Upper lobe of left lung (tissue), 6 donors: ENCODE measurements around the gene GBA3. TPM values are rescaled to one million over a fixed set of nuclear protein-coding genes. Genes with fewer than 3 reads are reported as not detected.

Source experiments
- ATAC-seq, 2 donors: fragments of 200-7000 bp; cut with Tn5 transposase; one replicate each; pipeline ENCODE4 v1.9.1; 2022; ENCODE audit warnings: mild to moderate bottlenecking in 2 of 2, moderate library complexity in 2 of 2; ENCODE audit not compliant: low FRiP score in 2 of 2
- DNase-seq, 2 donors: peaks; one replicate each; pipeline ENCODE4 v3.0.0-alpha.2; 2019 to 2020
- H3K27ac ChIP-seq, 4 donors: fragments of 200-600 bp; sonication (generic); one replicate each; pipeline ENCODE4 v1.5.1; 2016 to 2019
- H3K27me3 ChIP-seq, 4 donors: fragments of 200-600 bp; sonication (generic); one replicate each; pipeline ENCODE4 v1.5.1; 2017 to 2019
- H3K36me3 ChIP-seq, 4 donors: fragments of 200-600 bp; sonication (generic); one replicate each; pipeline ENCODE4 v1.5.1; 2016 to 2019
- H3K4me1 ChIP-seq, 4 donors: fragments of 200-600 bp; sonication (generic); one replicate each; pipeline ENCODE4 v1.5.1; 2018 to 2019
- H3K4me3 ChIP-seq, 4 donors: fragments of 200-600 bp; sonication (generic); one replicate each; pipeline ENCODE4 v1.5.1; 2017 to 2019; ENCODE audit warnings: mild to moderate bottlenecking in 2 of 4, moderate library complexity in 1 of 4
- H3K9me3 ChIP-seq, 4 donors: fragments of 200-600 bp; sonication (generic); one replicate each; pipeline ENCODE4 v1.5.1; 2018 to 2019
- EP300 ChIP-seq, 4 donors: sonication (generic); formaldehyde crosslinking; IDR thresholded peaks; one replicate each; pipeline ENCODE4 v1.5.1; 2017; ENCODE audit warnings: antibody characterized with exemption in 4 of 4, control low read depth in 2 of 4
- POLR2A ChIP-seq, 4 donors: fragments of 450-650 bp; IDR thresholded peaks; one replicate each; pipeline ENCODE4 v1.5.1; 2016 to 2017; ENCODE audit warnings: antibody characterized with exemption in 4 of 4, mild to moderate bottlenecking in 2 of 4
- POLR2AphosphoS5 ChIP-seq, 2 donors: sonication (generic); formaldehyde crosslinking; IDR thresholded peaks; one replicate each; pipeline ENCODE4 v1.5.1; 2017; ENCODE audit warnings: antibody characterized with exemption in 2 of 2
- WGBS, 2 donors: methylation state at CpG; one replicate each; pipeline ENCODE4 v1.1.5; 2017 to 2018; 5-methylcytosine and 5-hydroxymethylcytosine counted together
- total RNA-seq, 6 donors: library from RNA; depleted of rRNA in 4 of 6; stranded (reverse); fragments of >200 nt in 4 of 6; gene quantifications; one replicate each; pipeline versions ENCODE4 v1.1.0 to v1.2.1, GENCODE V29; 2016 to 2021
- TF ChIP-seq, protein P1 (sequence below), 6 experiments: fragments of 450-650 bp in 4 of 6; fragments of 200-600 bp in 2 of 6; sonication (generic) in 2 of 6; IDR thresholded peaks; one replicate each; pipeline ENCODE4 v1.5.1; 2016 to 2019; ENCODE audit warnings: antibody characterized with exemption in 6 of 6
- donor health status: DM: no; HTN: no; CAD: no; lungs with moderate emphysema.
- donor health status: DM: no; HTN: yes; CAD: no; lungs with severe emphysema.

Gene GBA3
- total RNA-seq, 6 donors from 2014 or later = 0.57 to 1.6 (median 1.4) TPM; not detected in 1

DNA sequence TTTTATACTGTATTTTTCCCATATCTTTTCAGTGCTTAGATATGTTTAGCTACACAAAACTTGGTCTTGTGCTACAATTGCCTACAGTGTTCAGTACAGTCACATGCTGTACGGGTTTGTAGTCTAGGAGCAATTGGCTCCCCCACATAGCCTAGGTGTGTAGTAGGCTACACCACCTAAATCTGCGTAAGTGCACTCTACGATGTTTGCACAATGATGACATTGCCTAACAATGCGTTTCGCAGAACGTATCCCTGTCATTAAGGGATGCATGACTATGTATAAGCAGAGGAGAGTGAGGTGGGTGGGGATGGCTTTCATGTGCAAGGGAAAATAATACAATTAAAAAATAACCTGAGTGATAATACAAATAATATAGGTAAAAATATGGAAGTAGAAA, 131.4 kb downstream of the GBA3 start:
- Histone ChIP-seq H3K4me1 (no peaks in the 10 kb centered on the region), H3K27ac (no peak overlapping the region), H3K27me3 (no peaks in the 10 kb centered on the region), H3K36me3 (no peaks in the 10 kb centered on the region), H3K9me3 (no peaks in the 10 kb centered on the region), H3K4me3 (no peak overlapping the region)
- WGBS, 2 donors = 69 to 76% methylated on average over 6 of the region's 6 CpGs
- no peak for DNase-seq
- no peak for ATAC-seq
- TF ChIP-seq, protein P1, sequence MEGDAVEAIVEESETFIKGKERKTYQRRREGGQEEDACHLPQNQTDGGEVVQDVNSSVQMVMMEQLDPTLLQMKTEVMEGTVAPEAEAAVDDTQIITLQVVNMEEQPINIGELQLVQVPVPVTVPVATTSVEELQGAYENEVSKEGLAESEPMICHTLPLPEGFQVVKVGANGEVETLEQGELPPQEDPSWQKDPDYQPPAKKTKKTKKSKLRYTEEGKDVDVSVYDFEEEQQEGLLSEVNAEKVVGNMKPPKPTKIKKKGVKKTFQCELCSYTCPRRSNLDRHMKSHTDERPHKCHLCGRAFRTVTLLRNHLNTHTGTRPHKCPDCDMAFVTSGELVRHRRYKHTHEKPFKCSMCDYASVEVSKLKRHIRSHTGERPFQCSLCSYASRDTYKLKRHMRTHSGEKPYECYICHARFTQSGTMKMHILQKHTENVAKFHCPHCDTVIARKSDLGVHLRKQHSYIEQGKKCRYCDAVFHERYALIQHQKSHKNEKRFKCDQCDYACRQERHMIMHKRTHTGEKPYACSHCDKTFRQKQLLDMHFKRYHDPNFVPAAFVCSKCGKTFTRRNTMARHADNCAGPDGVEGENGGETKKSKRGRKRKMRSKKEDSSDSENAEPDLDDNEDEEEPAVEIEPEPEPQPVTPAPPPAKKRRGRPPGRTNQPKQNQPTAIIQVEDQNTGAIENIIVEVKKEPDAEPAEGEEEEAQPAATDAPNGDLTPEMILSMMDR (IDR thresholded peaks at IDR 0.05) = no peak
- TF ChIP-seq EP300 (IDR thresholded peaks at IDR 0.05) = peak in 1 of 4 donors; percentile 10

DNA sequence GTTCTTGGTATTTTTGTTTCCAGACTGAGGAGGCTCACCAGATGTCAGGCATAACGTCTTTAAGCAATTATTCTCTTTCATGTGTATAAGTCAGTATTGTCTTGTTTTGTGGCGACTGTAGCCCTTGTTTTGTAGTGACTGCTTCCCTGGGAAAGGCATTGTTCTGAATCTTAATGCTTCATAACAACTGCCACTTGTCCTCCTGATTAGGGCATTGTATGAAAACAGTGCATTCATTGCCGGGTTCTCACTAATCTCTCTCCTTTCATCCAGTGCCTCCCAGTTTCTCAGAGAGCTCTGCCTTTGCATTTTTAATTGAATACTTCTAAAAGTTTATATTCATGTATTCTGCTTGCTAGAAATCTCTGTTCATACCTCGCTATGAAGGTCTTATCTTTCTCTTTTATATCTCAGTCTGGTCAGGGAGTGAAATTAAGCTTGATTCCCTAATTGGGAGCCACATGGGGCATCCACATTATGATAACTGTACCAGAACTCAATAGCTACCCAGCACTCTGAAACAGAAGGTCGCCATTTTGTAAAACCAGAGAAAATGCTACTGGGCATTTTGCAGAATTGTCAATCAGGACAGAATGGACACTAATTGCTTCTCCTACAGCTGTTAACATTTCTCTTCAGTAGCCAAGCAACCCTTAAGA, 149.8 kb downstream of the GBA3 start:
- no peaks in the 10 kb centered on the region for H3K4me1 ChIP-seq
- no peak for ATAC-seq
- no peak for TF ChIP-seq POLR2A (IDR thresholded peaks at IDR 0.05)
- TF ChIP-seq, protein P1 (IDR thresholded peaks at IDR 0.05) = no peak
- TF ChIP-seq EP300 (IDR thresholded peaks at IDR 0.05) = no peak
- no peak for TF ChIP-seq POLR2AphosphoS5 (IDR thresholded peaks at IDR 0.05)
- no peak overlapping the region for H3K27ac ChIP-seq
- H3K27me3 ChIP-seq = no peaks in the 10 kb centered on the region
- 58 to 64% methylated on average over 5 of the region's 5 CpGs for WGBS, 2 donors
- DNase-seq = no peak
- no peaks in the 10 kb centered on the region for H3K36me3 ChIP-seq
- no peak overlapping the region for H3K4me3 ChIP-seq
- H3K9me3 ChIP-seq = no peaks in the 10 kb centered on the region

DNA sequence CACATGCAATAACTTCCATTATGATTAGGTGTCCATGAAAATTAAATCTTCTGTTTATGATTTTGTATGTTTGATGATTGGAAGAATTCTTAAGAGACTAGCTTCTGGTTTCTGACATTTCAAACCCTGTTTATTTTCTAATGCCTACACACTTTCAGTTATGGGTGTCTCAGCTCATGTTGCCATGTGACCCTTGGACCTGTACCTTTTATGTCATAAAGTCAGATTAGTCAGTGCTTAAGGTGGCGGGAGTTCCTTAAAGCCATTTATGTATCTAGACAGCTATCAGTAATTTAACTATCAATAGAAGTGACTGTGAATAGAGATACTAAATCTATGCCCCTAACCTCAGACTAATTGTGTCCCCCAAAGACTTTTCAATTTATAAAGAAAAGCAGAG, 155.6 kb downstream of the GBA3 start:
- no peaks in the 10 kb centered on the region for H3K36me3 ChIP-seq
- TF ChIP-seq EP300 (IDR thresholded peaks at IDR 0.05) = no peak
- no peak for TF ChIP-seq POLR2AphosphoS5 (IDR thresholded peaks at IDR 0.05)
- no peak for TF ChIP-seq POLR2A (IDR thresholded peaks at IDR 0.05)
- TF ChIP-seq, protein P1 (IDR thresholded peaks at IDR 0.05) = no peak
- no peak overlapping the region for H3K4me3 ChIP-seq
- H3K9me3 ChIP-seq = no peaks in the 10 kb centered on the region
- H3K27me3 ChIP-seq = no peaks in the 10 kb centered on the region
- ATAC-seq (no peak), DNase-seq (no peak)
- no peak overlapping the region for H3K27ac ChIP-seq
- 55 to 100% methylated on average over 1 of the region's 1 CpG for WGBS, 2 donors
- no peaks in the 10 kb centered on the region for H3K4me1 ChIP-seq

DNA sequence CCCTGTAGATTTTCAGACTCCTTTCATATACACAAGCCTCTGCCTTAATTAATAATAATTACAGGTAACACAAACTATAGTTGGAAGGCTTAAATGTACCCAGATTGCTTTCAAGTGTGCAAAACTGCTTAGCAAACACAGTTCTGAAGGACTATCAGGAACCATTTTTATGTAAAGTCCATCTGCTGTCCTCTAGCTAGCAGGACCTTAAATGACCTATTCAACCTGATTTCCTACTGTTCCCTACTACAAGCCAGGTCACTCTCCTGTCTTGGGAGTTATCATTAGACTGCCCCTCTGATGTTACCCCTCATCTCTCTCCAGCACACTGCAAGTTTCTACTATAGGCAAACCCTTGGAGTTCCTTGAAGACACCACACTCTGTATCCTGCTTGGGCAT, 157.3 kb downstream of the GBA3 start:
- H3K36me3 ChIP-seq = no peaks in the 10 kb centered on the region
- H3K9me3 ChIP-seq = no peaks in the 10 kb centered on the region
- ATAC-seq = no peak
- DNase-seq = no peak
- H3K4me1 ChIP-seq = no peaks in the 10 kb centered on the region
- H3K4me3 ChIP-seq = no peak overlapping the region
- no peaks in the 10 kb centered on the region for H3K27me3 ChIP-seq
- TF ChIP-seq POLR2A (IDR thresholded peaks at IDR 0.05) (no peak), EP300 (IDR thresholded peaks at IDR 0.05) (no peak), POLR2AphosphoS5 (IDR thresholded peaks at IDR 0.05) (no peak)
- TF ChIP-seq, protein P1 (IDR thresholded peaks at IDR 0.05) = no peak
- no peak overlapping the region for H3K27ac ChIP-seq

DNA sequence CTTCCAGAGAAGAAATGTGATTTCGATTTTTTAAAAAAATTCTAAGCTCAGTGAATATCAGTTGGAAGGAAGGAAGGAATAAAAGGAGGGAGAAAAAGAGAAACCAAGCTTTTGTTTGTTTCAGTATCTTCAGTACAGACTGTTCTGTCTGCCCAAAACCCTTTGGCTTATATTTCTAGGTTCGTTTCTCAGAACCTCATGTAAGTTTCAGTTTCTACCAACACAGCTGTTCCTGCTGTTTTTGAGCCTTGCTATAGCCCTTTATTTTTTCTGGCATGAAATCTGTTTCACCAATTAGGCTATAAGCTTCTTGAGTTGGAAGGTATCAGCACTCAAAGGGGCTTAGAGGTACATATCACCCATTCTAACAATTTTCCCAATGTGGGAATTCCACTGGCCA, 157.9 kb downstream of the GBA3 start:
- H3K4me1 ChIP-seq = no peaks in the 10 kb centered on the region
- H3K36me3 ChIP-seq = no peaks in the 10 kb centered on the region
- TF ChIP-seq POLR2A (IDR thresholded peaks at IDR 0.05) = no peak
- TF ChIP-seq EP300 (IDR thresholded peaks at IDR 0.05) = no peak
- TF ChIP-seq, protein P1 (IDR thresholded peaks at IDR 0.05) = no peak
- TF ChIP-seq POLR2AphosphoS5 (IDR thresholded peaks at IDR 0.05) = no peak
- 59% methylated on average over 2 of the region's 2 CpGs for WGBS, 2 donors
- H3K4me3 ChIP-seq = no peak overlapping the region
- DNase-seq = no peak
- H3K27me3 ChIP-seq = no peaks in the 10 kb centered on the region
- ATAC-seq = no peak
- H3K27ac ChIP-seq = no peak overlapping the region
- H3K9me3 ChIP-seq = no peaks in the 10 kb centered on the region
